ENCODE results near the gene B4GALT2.

- no peak for TF ChIP-seq CTCF (IDR thresholded peaks at IDR 0.05)
- TF ChIP-seq POLR2A (IDR thresholded peaks at IDR 0.05), result no peak
Observed at GRCh38 chr1:44027320-44027719, 48.3 kb downstream of the B4GALT2 start.
